ENCODE data around the gene IPMK. TPM values are rescaled to one million over a fixed set of nuclear protein-coding genes. Genes with fewer than 3 reads are reported as not detected.
"Not testable (repeated sequence)": the region's sequence is repeated elsewhere in the genome, so short reads cannot be mapped to it uniquely, and the experiment has no call there.

IPMK gene
- total RNA-seq, 1 donor from 2014 or later, result 14.3 TPM

DNA sequence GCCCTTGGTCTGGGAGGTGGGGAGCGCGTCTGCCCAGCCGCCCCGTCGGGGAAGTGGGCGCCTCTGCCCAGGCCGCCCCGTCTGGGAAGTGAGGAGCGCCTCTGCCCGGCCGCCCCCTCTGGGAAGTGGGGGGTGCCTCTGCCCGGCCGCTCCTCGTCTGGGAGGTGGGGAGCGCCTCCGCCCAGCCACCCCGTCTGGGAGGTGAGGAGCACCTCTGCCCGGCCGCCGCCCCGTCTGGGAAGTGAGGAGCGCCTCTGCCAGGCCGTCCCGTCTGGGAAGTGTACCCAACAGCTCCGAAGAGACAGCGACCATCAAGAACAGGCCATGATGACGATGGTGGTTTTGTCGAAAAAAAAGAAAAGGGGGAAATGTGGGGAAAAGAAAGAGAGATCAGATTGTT lies 23.5 kb downstream of the IPMK start:
- not testable (repeated sequence) for H3K4me3 ChIP-seq; H3K27me3 ChIP-seq; H4K20me1 ChIP-seq (ENCODE audit: low read depth); H3F3A ChIP-seq (ENCODE audit: low read depth); H2AFZ ChIP-seq (replicated peaks); H3K4me2 ChIP-seq; H3K27me3 Mint-ChIP-seq (ENCODE audit: insufficient read depth, low read depth); DNase-seq (ENCODE audit: low spot score); H3K27ac Mint-ChIP-seq; H3K9ac ChIP-seq; H3K4me1 ChIP-seq; H3K27ac ChIP-seq; H3K4me1 Mint-ChIP-seq; H3K9me3 ChIP-seq (ENCODE audit: low read depth); H3K36me3 ChIP-seq; H3K4me3 Mint-ChIP-seq
- peaks cover 11% of the 10 kb centered on the region for H3K79me2 ChIP-seq (ENCODE audit: low read depth)
- peaks cover 19% of the 10 kb centered on the region for H3K36me3 Mint-ChIP-seq
- peaks cover 40% of the 10 kb centered on the region for H3K9me3 Mint-ChIP-seq

GRCh38 chr10:58243801-58244200 lies 23.9 kb downstream of the IPMK start:
- not testable (repeated sequence) for H3K27ac ChIP-seq; H2AFZ ChIP-seq (replicated peaks); H3K4me2 ChIP-seq; H3K27me3 Mint-ChIP-seq (ENCODE audit: insufficient read depth, low read depth); H3F3A ChIP-seq (ENCODE audit: low read depth); H4K20me1 ChIP-seq (ENCODE audit: low read depth); H3K27ac Mint-ChIP-seq; H3K4me3 ChIP-seq; H3K4me3 Mint-ChIP-seq; DNase-seq (ENCODE audit: low spot score); H3K36me3 ChIP-seq; H3K9me3 ChIP-seq (ENCODE audit: low read depth); H3K27me3 ChIP-seq; H3K4me1 Mint-ChIP-seq; H3K4me1 ChIP-seq; H3K9ac ChIP-seq
- Mint-ChIP-seq H3K9me3 (peaks cover 40% of the 10 kb centered on the region), H3K36me3 (peaks cover 19% of the 10 kb centered on the region)
- H3K79me2 ChIP-seq (ENCODE audit: low read depth), result peaks cover 11% of the 10 kb centered on the region

- Mint-ChIP-seq H3K27ac (no peak overlapping the region), H3K27me3 (ENCODE audit: insufficient read depth, low read depth) (peaks cover 3% of the 10 kb centered on the region)
- H3K79me2 ChIP-seq (ENCODE audit: low read depth), result peaks cover 11% of the 10 kb centered on the region
Measured at GRCh38 chr10:58243269-58243668, 24.4 kb downstream of the IPMK start.

GRCh38 chr10:58241346-58241745 lies 26.3 kb downstream of the IPMK start:
- H3K36me3 Mint-ChIP-seq, result peaks cover 26% of the 10 kb centered on the region
- Histone ChIP-seq H4K20me1 (ENCODE audit: low read depth) (no peaks in the 10 kb centered on the region), H3K4me2 (no peak overlapping the region), H3K36me3 (no peaks in the 10 kb centered on the region), H3F3A (ENCODE audit: low read depth) (no peaks in the 10 kb centered on the region), H3K4me1 (no peaks in the 10 kb centered on the region), H3K9me3 (ENCODE audit: low read depth) (no peaks in the 10 kb centered on the region), H3K4me3 (no peak overlapping the region), H3K27ac (no peak overlapping the region), H2AFZ (replicated peaks) (no peak overlapping the region), H3K79me2 (ENCODE audit: low read depth) (peaks cover 11% of the 10 kb centered on the region), H3K9ac (no peak overlapping the region), H3K27me3 (no peaks in the 10 kb centered on the region)
- H3K9me3 Mint-ChIP-seq, result peaks cover 32% of the 10 kb centered on the region
- H3K4me3 Mint-ChIP-seq, result no peak overlapping the region
- no peak overlapping the region for H3K27ac Mint-ChIP-seq
- DNase-seq (ENCODE audit: low spot score), result no peak
- H3K4me1 Mint-ChIP-seq, result no peaks in the 10 kb centered on the region
- H3K27me3 Mint-ChIP-seq (ENCODE audit: insufficient read depth, low read depth), result peaks cover 3% of the 10 kb centered on the region
- no peak for TF ChIP-seq EZH2 (IDR thresholded peaks at IDR 0.05)
- TF ChIP-seq, protein P1, sequence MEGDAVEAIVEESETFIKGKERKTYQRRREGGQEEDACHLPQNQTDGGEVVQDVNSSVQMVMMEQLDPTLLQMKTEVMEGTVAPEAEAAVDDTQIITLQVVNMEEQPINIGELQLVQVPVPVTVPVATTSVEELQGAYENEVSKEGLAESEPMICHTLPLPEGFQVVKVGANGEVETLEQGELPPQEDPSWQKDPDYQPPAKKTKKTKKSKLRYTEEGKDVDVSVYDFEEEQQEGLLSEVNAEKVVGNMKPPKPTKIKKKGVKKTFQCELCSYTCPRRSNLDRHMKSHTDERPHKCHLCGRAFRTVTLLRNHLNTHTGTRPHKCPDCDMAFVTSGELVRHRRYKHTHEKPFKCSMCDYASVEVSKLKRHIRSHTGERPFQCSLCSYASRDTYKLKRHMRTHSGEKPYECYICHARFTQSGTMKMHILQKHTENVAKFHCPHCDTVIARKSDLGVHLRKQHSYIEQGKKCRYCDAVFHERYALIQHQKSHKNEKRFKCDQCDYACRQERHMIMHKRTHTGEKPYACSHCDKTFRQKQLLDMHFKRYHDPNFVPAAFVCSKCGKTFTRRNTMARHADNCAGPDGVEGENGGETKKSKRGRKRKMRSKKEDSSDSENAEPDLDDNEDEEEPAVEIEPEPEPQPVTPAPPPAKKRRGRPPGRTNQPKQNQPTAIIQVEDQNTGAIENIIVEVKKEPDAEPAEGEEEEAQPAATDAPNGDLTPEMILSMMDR (IDR thresholded peaks at IDR 0.05), result no peak
- TF ChIP-seq EZH2phosphoT487 (IDR thresholded peaks at IDR 0.05), result no peak

More at GRCh38 chr10:58243269-58243668, 24.4 kb downstream of the IPMK start:
- Mint-ChIP-seq H3K4me1 (no peaks in the 10 kb centered on the region), H3K36me3 (peaks cover 16% of the 10 kb centered on the region), H3K4me3 (no peak overlapping the region), H3K9me3 (peaks cover 36% of the 10 kb centered on the region)
- Histone ChIP-seq H4K20me1 (ENCODE audit: low read depth) (no peaks in the 10 kb centered on the region), H3K4me3 (no peak overlapping the region), H3K9me3 (ENCODE audit: low read depth) (no peaks in the 10 kb centered on the region), H3K4me2 (no peak overlapping the region), H3K27me3 (no peaks in the 10 kb centered on the region), H3K9ac (no peak overlapping the region), H3F3A (ENCODE audit: low read depth) (no peaks in the 10 kb centered on the region), H2AFZ (replicated peaks) (no peak overlapping the region), H3K4me1 (no peaks in the 10 kb centered on the region), H3K27ac (no peak overlapping the region), H3K36me3 (no peaks in the 10 kb centered on the region)
- DNase-seq (ENCODE audit: low spot score), result no peak
- TF ChIP-seq EZH2 (IDR thresholded peaks at IDR 0.05), result no peak
- TF ChIP-seq, protein P1 (IDR thresholded peaks at IDR 0.05), result no peak
- TF ChIP-seq EZH2phosphoT487 (IDR thresholded peaks at IDR 0.05), result no peak
